Activated CD8-positive, alpha-beta T cell treated with anti-CD3 and anti-CD28 coated beads for 36 hours (primary cell): Measurements from ENCODE around the gene SIGLEC6. TPM values are rescaled to one million over a fixed set of nuclear protein-coding genes. Genes with fewer than 3 reads are reported as not detected.

Source experiments
- ATAC-seq: fragments of 200-7000 bp; cut with Tn5 transposase; one replicate; pipeline ENCODE4 v1.10.0; 2021; ENCODE audit warnings: mild to moderate bottlenecking, moderate library complexity
- CTCF ChIA-PET: fragments of 350-600 bp; sonication (Branson Sonifier 250); formaldehyde crosslinking; loops from one replicate; lab custom pipeline; 2021; ENCODE audit warnings: antibody characterized with exemption; lab: Charles Lee
- POLR2A ChIA-PET: fragments of 350-600 bp; sonication (Branson Sonifier 250); formaldehyde crosslinking; loops from one replicate; lab custom pipeline; 2021; ENCODE audit warnings: antibody characterized with exemption; lab: Charles Lee
- DNase-seq: peaks from one replicate; pipeline ENCODE4 v3.0.0-alpha.2; 2020
- H3K27ac Mint-ChIP-seq: one replicate; pipeline ENCODE4 v1.8.0; 2021; ENCODE audit warnings: mild to moderate bottlenecking, mixed read lengths
- H3K27me3 Mint-ChIP-seq: one replicate; pipeline ENCODE4 v1.8.0; 2021; ENCODE audit warnings: mixed read lengths
- H3K36me3 Mint-ChIP-seq: one replicate; pipeline ENCODE4 v1.8.0; 2021; ENCODE audit warnings: low read depth, mixed read lengths
- H3K4me1 Mint-ChIP-seq: one replicate; pipeline ENCODE4 v1.8.0; 2021; ENCODE audit warnings: low read depth, mixed read lengths
- H3K4me3 Mint-ChIP-seq: one replicate; pipeline ENCODE4 v1.8.0; 2021; ENCODE audit warnings: mild to moderate bottlenecking, moderate library complexity, mixed read lengths
- H3K9me3 Mint-ChIP-seq: one replicate; pipeline ENCODE4 v1.8.0; 2021; ENCODE audit warnings: mixed read lengths
- CTCF ChIP-seq: fragments of 200-600 bp; IDR thresholded peaks from one replicate; pipeline ENCODE4 v1.8.0; 2022; ENCODE audit warnings: antibody characterized with exemption, mild to moderate bottlenecking
- intact Hi-C: fragments of 100-400 bp; cut with micrococcal nuclease; formaldehyde crosslinking; loops from one replicate; pipeline ENCODE4 v1.10.0; 2022
- total RNA-seq, 2 experiments: library from RNA; stranded (reverse); gene quantifications; one replicate each; pipeline ENCODE4 v1.2.3, GENCODE V29; 2021

Gene SIGLEC6
- not detected for total RNA-seq

- ATAC-seq (peak; percentile 84), DNase-seq (peak; percentile 49)
- ChIA-PET CTCF (interaction anchor here (0.8 to 1.8 kb wide), 2 partner anchors 126 to 129 kb away, joined by 3 to 6 read pairs; no protein-coding TSS in a partner anchor), POLR2A (interaction anchor here (0.7 kb wide), 1 partner anchor 130 kb away, joined by 3 read pairs; no protein-coding TSS in a partner anchor)
- Mint-ChIP-seq H3K27me3 (peaks cover 50% of the 10 kb centered on the region), H3K4me1 (peaks cover 5% of the 10 kb centered on the region), H3K36me3 (no peaks in the 10 kb centered on the region), H3K4me3 (no peak within 1 kb of the TSS), H3K9me3 (no peaks in the 10 kb centered on the region), H3K27ac (no peak within 1 kb of the TSS)
- no peak for TF ChIP-seq CTCF
- intact Hi-C loops, result no loop called here
Measured at GRCh38 chr19:51531349-51532315, at the start of gene SIGLEC6. Gene SIGLEC6 (minus strand): TSS chr19:51531670. CDS start chr19:51531648, 22 bp downstream.

DNA sequence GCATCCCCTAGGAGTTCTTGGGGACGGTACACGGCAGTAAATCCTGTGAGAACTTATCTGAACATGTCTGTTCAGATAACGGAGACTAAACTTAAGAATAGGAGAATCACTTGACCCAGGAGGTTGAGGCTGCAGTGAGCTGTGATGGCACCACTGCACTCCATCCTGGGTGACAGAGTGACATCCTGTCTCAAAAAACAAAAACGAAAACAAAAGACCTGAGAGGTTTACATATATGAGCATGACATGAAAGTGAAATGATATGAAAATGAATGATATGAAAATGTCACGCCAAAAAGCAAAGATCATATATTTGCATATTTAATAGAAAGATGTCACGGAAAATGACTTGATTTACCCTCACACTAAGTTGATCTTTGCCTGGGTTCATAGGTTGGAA, 45.4 kb upstream of the SIGLEC6 start:
- intact Hi-C loops, result no loop called here
- no peak for TF ChIP-seq CTCF
- H3K9me3 Mint-ChIP-seq, result no peaks in the 10 kb centered on the region
- peaks cover 16% of the 10 kb centered on the region for H3K4me1 Mint-ChIP-seq
- no peaks in the 10 kb centered on the region for H3K27me3 Mint-ChIP-seq
- H3K4me3 Mint-ChIP-seq, result no peak overlapping the region
- ATAC-seq (no peak), DNase-seq (no peak)
- ChIA-PET CTCF (no interaction called here), POLR2A (no interaction called here)
- no peak overlapping the region for H3K27ac Mint-ChIP-seq
- peaks cover 61% of the 10 kb centered on the region for H3K36me3 Mint-ChIP-seq

- TF ChIP-seq CTCF, result no peak
- Mint-ChIP-seq H3K36me3 (peaks cover 30% of the 10 kb centered on the region), H3K27ac (no peak overlapping the region), H3K27me3 (no peaks in the 10 kb centered on the region), H3K4me3 (no peak overlapping the region), H3K9me3 (no peaks in the 10 kb centered on the region), H3K4me1 (peaks cover 26% of the 10 kb centered on the region)
- no peak for ATAC-seq
- no peak for DNase-seq
- CTCF ChIA-PET, result interaction anchor here (0.6 to 1.3 kb wide), 2 partner anchors 70 to 100 kb away, joined by 3 to 4 read pairs; no protein-coding TSS in a partner anchor
- intact Hi-C loops, result no loop called here
- POLR2A ChIA-PET, result no interaction called here
Measured at GRCh38 chr19:51573331-51573730, 41.9 kb upstream of the SIGLEC6 start.

DNA sequence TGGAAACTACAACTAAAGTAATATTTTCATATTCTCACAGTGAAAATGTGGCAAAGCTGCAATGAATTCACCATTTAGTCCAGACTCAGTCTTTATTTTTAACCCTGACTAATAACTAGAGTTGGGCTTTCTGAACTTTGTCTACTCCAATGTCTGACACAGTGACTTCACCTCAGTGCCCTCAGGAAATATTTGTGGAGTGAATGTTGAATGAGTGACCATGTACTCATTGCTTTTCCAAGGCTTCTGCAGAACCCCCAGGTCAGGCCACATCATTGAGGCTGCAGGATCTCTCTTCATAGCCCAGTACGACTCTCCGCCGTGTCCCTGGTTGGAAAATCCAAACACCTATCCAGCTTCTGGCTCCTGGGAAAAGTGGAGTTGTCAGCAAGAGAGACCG, 41.4 kb upstream of the SIGLEC6 start:
- intact Hi-C loops, result no loop called here
- Mint-ChIP-seq H3K9me3 (no peaks in the 10 kb centered on the region), H3K4me1 (peaks cover 26% of the 10 kb centered on the region), H3K36me3 (peaks cover 28% of the 10 kb centered on the region), H3K27ac (no peak overlapping the region), H3K27me3 (no peaks in the 10 kb centered on the region), H3K4me3 (no peak overlapping the region)
- ChIA-PET POLR2A (no interaction called here), CTCF (interaction anchor here (0.6 to 1.3 kb wide), 4 partner anchors 58 to 100 kb away, joined by 3 to 4 read pairs (median 3); no protein-coding TSS in a partner anchor)
- no peak for DNase-seq
- no peak for TF ChIP-seq CTCF
- ATAC-seq, result no peak

DNA sequence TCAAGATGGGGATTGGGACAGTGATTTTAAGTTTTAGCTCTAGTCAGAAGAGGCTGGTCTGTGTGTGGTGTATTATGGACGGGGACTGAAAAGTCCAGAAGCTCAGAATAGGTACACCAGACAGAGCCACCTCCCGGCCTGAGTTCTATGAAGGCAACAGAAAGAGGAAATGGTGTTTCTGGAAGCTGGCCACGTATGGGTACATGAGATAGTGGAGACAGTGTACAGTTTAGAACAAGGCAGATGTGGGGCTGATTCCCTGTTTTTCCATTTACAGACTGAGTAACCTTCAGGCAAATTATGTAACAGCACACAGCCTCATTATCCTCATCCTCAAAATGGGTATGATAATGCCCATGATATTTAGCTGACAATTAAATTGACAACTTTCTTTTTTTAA, 40.9 kb upstream of the SIGLEC6 start:
- H3K9me3 Mint-ChIP-seq, result no peaks in the 10 kb centered on the region
- intact Hi-C loops, result no loop called here
- no peak for TF ChIP-seq CTCF
- H3K27ac Mint-ChIP-seq, result no peak overlapping the region
- DNase-seq, result no peak
- H3K36me3 Mint-ChIP-seq, result peaks cover 25% of the 10 kb centered on the region
- H3K4me1 Mint-ChIP-seq, result peaks cover 26% of the 10 kb centered on the region
- ATAC-seq, result no peak
- ChIA-PET CTCF (interaction anchor here (0.9 to 1.3 kb wide), 3 partner anchors 57 to 99 kb away, joined by 3 to 4 read pairs (median 3); no protein-coding TSS in a partner anchor), POLR2A (no interaction called here)
- peak overlapping the region; percentile 90 for H3K4me3 Mint-ChIP-seq
- H3K27me3 Mint-ChIP-seq, result no peaks in the 10 kb centered on the region
